ENCODE measurements around the gene ST6GALNAC5.

DNA sequence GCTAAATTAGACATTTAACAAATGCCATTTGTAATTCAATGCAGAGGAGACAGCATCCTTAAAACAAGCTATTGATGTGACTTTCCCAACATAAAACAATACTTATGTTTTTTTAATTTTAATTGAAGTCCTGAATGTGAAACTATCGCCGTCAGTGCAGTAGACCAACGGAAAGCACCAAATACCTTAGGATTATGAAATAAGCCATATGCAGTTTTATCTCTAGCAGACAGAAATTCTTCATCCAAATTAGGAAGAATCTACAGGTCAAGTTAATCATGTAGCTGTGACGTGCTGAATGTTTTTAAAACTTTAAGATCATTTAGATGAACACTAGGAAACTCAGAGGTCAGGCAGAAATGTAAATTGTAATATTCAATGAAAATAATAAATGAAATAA lies 714 bp upstream of the ST6GALNAC5 start:
- no peak for TF ChIP-seq CTCF (IDR thresholded peaks at IDR 0.05)
- TF ChIP-seq SIN3A (IDR thresholded peaks at IDR 0.05; ENCODE audit: borderline replicate concordance, insufficient read depth, low read depth, low read length): no peak

All from Panc1 (cell line).